C4-2B (cell line): Measurements from ENCODE around the gene CPZ.

Experiments used
- H3K27ac ChIP-seq: fragments of 450-650 bp; 2 replicates; pipeline ENCODE4 v1.5.1; 2017
- CTCF ChIP-seq: fragments of 450-650 bp; conservative IDR thresholded peaks from 2 replicates; pipeline ENCODE4 v1.5.1; 2017; ENCODE audit warnings: mild to moderate bottlenecking
- ZFX ChIP-seq: fragments of 450-650 bp; IDR thresholded peaks from 2 replicates; pipeline ENCODE4 v1.6.1; 2017

Gene CPZ

GRCh38 chr4:8598391-8599090, 6.0 kb downstream of the CPZ start:
- no peak overlapping the region for H3K27ac ChIP-seq
- no peak for TF ChIP-seq ZFX
- no peak for TF ChIP-seq CTCF

GRCh38 chr4:8599091-8599460, 6.5 kb downstream of the CPZ start:
- no peak overlapping the region for H3K27ac ChIP-seq
- TF ChIP-seq CTCF (no peak), ZFX (no peak)

GRCh38 chr4:8599657-8600056, 7.1 kb downstream of the CPZ start:
- no peak for TF ChIP-seq ZFX
- TF ChIP-seq CTCF: no peak
- no peak overlapping the region for H3K27ac ChIP-seq

- TF ChIP-seq CTCF (no peak), ZFX (no peak)
- no peak overlapping the region for H3K27ac ChIP-seq
Observed at GRCh38 chr4:8600266-8600665, 7.7 kb downstream of the CPZ start.

- TF ChIP-seq CTCF: no peak
- no peak for TF ChIP-seq ZFX
- H3K27ac ChIP-seq: no peak overlapping the region
Observed at GRCh38 chr4:8600686-8601085, 8.1 kb downstream of the CPZ start.

GRCh38 chr4:8601086-8601485, 8.5 kb downstream of the CPZ start:
- no peak overlapping the region for H3K27ac ChIP-seq

GRCh38 chr4:8601556-8601955, 9.0 kb downstream of the CPZ start:
- no peak for TF ChIP-seq CTCF
- no peak for TF ChIP-seq ZFX
- H3K27ac ChIP-seq: no peak overlapping the region

More at GRCh38 chr4:8601086-8601485, 8.5 kb downstream of the CPZ start:
- TF ChIP-seq CTCF: no peak
- no peak for TF ChIP-seq ZFX
